OCI-LY1 (cell line): ENCODE results near the gene ERCC4.

Experiments
- EZH2 ChIP-seq: fragments of 200-600 bp; sonication (generic), shearing (Covaris generic); IDR thresholded peaks from 2 replicates; pipeline ENCODE4 v1.8.0; 2017; ENCODE audit warnings: borderline replicate concordance, mixed run types, mild to moderate bottlenecking, antibody characterized with exemption, low read length, moderate library complexity, mixed read lengths
- TF ChIP-seq, protein P1 (sequence below): fragments of 200-600 bp; sonication (generic), shearing (Covaris generic); IDR thresholded peaks from 2 replicates; pipeline ENCODE4 v1.5.1; 2017; ENCODE audit warnings: mild to moderate bottlenecking, antibody characterized with exemption, low read length, moderate library complexity, mixed read lengths

DNA sequence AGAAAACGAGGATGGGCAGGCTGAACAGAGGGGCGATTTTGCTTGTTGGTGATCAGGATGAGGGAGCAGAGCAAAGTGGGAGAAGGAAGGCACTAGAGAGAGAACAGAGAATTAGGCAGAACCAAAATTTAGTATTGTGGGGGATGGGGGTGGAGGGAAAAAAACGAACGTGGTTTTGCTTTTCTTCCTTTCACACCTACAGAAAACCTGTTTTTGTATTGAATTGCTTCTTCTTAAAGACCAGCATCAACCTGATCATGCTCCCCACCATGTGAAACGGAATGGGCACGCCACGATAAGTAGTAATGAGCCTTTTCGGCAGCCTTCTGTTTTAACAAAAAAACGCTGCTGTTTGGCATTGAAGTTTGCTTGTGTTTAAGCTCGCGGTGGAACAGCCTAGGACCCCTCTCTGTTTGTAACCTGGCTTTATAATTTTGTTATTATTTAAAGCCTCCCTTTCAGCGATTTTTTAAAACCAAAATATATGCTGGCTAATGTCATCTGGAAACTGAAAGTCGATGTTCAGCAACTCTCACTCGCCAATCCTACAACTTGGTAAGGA lies 36.8 kb downstream of the ERCC4 start:
- TF ChIP-seq, protein P1, sequence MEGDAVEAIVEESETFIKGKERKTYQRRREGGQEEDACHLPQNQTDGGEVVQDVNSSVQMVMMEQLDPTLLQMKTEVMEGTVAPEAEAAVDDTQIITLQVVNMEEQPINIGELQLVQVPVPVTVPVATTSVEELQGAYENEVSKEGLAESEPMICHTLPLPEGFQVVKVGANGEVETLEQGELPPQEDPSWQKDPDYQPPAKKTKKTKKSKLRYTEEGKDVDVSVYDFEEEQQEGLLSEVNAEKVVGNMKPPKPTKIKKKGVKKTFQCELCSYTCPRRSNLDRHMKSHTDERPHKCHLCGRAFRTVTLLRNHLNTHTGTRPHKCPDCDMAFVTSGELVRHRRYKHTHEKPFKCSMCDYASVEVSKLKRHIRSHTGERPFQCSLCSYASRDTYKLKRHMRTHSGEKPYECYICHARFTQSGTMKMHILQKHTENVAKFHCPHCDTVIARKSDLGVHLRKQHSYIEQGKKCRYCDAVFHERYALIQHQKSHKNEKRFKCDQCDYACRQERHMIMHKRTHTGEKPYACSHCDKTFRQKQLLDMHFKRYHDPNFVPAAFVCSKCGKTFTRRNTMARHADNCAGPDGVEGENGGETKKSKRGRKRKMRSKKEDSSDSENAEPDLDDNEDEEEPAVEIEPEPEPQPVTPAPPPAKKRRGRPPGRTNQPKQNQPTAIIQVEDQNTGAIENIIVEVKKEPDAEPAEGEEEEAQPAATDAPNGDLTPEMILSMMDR, result no peak
- no peak for TF ChIP-seq EZH2
